NCI-H526 treated with DMSO at 0.1 percent for 48 hours (cell line): ENCODE data around the gene PRSS21.

ENCODE experiments used
- DNase-seq: peaks from one replicate; lab custom pipeline; 2025; lab: John Stamatoyannopoulos, UW

The PRSS21 gene

GRCh38 chr16:2843526-2843925 lies 26.5 kb downstream of the PRSS21 start:
- DNase-seq, result no peak

GRCh38 chr16:2845116-2845515 lies 28.1 kb downstream of the PRSS21 start:
- DNase-seq, result peak; percentile 19

GRCh38 chr16:2846511-2847310 lies 29.7 kb downstream of the PRSS21 start:
- no peak for DNase-seq

- no peak for DNase-seq
These were observed 32.1 kb downstream of the PRSS21 start for GRCh38 chr16:2848933-2849725.

GRCh38 chr16:2852003-2852730 lies 35.1 kb downstream of the PRSS21 start:
- DNase-seq, result no peak

- DNase-seq, result no peak
These were observed 35.9 kb downstream of the PRSS21 start for GRCh38 chr16:2852731-2853507.

GRCh38 chr16:2853531-2854073 lies 36.6 kb downstream of the PRSS21 start:
- no peak for DNase-seq

GRCh38 chr16:2854700-2855309 lies 37.8 kb downstream of the PRSS21 start:
- no peak for DNase-seq

GRCh38 chr16:2855536-2855935 lies 38.5 kb downstream of the PRSS21 start:
- DNase-seq, result no peak

GRCh38 chr16:2856061-2856670 lies 39.1 kb downstream of the PRSS21 start:
- no peak for DNase-seq

- DNase-seq, result no peak
These were observed 39.8 kb downstream of the PRSS21 start for GRCh38 chr16:2856686-2857450.

GRCh38 chr16:2857451-2858244 lies 40.6 kb downstream of the PRSS21 start, which contains the start of gene PRSS22:
Gene PRSS22, minus strand, starts transcription at chr16:2858170. Its CDS starts 66 bp downstream, at chr16:2858104.
- DNase-seq, result peak; percentile 6

GRCh38 chr16:2858245-2859025 lies 41.4 kb downstream of the PRSS21 start:
- DNase-seq, result peak; percentile 16

- no peak for DNase-seq
These were observed 42.7 kb downstream of the PRSS21 start for GRCh38 chr16:2859686-2860265.

- no peak for DNase-seq
These were observed 44.0 kb downstream of the PRSS21 start for GRCh38 chr16:2860826-2861567.

- DNase-seq, result no peak
These were observed 48.6 kb downstream of the PRSS21 start for GRCh38 chr16:2865651-2866050.

- no peak for DNase-seq
These were observed 49.4 kb downstream of the PRSS21 start for GRCh38 chr16:2866431-2866830.
